HL-60 (cell line): Measurements from ENCODE around the gene CSRNP2.

Source experiments
- POLR2AphosphoS5 ChIP-seq: IDR thresholded peaks from 2 replicates; pipeline ENCODE4 v1.6.1; 2012; ENCODE audit warnings: low read depth
- TF ChIP-seq, protein P1 (sequence below): IDR thresholded peaks from one replicate; pipeline ENCODE4 v1.5.1; 2011; ENCODE audit warnings: low read length, control low read depth, inconsistent platforms; ENCODE audit not compliant: insufficient read depth
- TF ChIP-seq, protein P2 (sequence below): IDR thresholded peaks from 2 replicates; pipeline ENCODE4 v1.6.1; 2012; ENCODE audit warnings: low read depth; ENCODE audit not compliant: insufficient replicate concordance

DNA sequence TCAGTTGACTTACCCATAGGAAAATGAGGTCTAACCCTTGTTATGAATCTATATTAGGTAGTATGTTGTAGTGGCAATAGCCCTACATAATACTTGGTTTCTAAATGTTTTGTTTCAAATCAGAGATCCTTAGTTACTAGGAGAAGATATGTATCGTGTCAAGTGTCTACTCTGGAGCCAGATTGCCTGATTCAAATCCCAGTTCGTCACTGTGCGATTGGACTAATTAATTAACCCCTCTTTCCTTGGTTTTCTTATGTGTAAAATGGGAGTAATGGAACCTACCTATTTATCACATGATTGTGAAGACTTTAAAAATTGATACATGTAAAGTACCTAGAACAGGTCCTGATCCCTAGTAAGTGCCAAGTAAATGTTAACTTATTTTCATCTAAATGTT, 33.9 kb downstream of the CSRNP2 start:
- TF ChIP-seq, protein P1, sequence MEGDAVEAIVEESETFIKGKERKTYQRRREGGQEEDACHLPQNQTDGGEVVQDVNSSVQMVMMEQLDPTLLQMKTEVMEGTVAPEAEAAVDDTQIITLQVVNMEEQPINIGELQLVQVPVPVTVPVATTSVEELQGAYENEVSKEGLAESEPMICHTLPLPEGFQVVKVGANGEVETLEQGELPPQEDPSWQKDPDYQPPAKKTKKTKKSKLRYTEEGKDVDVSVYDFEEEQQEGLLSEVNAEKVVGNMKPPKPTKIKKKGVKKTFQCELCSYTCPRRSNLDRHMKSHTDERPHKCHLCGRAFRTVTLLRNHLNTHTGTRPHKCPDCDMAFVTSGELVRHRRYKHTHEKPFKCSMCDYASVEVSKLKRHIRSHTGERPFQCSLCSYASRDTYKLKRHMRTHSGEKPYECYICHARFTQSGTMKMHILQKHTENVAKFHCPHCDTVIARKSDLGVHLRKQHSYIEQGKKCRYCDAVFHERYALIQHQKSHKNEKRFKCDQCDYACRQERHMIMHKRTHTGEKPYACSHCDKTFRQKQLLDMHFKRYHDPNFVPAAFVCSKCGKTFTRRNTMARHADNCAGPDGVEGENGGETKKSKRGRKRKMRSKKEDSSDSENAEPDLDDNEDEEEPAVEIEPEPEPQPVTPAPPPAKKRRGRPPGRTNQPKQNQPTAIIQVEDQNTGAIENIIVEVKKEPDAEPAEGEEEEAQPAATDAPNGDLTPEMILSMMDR, result no peak
- TF ChIP-seq POLR2AphosphoS5, result no peak
- TF ChIP-seq, protein P2, sequence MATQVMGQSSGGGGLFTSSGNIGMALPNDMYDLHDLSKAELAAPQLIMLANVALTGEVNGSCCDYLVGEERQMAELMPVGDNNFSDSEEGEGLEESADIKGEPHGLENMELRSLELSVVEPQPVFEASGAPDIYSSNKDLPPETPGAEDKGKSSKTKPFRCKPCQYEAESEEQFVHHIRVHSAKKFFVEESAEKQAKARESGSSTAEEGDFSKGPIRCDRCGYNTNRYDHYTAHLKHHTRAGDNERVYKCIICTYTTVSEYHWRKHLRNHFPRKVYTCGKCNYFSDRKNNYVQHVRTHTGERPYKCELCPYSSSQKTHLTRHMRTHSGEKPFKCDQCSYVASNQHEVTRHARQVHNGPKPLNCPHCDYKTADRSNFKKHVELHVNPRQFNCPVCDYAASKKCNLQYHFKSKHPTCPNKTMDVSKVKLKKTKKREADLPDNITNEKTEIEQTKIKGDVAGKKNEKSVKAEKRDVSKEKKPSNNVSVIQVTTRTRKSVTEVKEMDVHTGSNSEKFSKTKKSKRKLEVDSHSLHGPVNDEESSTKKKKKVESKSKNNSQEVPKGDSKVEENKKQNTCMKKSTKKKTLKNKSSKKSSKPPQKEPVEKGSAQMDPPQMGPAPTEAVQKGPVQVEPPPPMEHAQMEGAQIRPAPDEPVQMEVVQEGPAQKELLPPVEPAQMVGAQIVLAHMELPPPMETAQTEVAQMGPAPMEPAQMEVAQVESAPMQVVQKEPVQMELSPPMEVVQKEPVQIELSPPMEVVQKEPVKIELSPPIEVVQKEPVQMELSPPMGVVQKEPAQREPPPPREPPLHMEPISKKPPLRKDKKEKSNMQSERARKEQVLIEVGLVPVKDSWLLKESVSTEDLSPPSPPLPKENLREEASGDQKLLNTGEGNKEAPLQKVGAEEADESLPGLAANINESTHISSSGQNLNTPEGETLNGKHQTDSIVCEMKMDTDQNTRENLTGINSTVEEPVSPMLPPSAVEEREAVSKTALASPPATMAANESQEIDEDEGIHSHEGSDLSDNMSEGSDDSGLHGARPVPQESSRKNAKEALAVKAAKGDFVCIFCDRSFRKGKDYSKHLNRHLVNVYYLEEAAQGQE, result no peak
